GM18511 (cell line): Measurements from ENCODE around the gene CFAP410.
A peak's percentile ranks its signal among the peaks of the same experiment; 100 is the strongest.

ENCODE experiments used
- ATAC-seq: cut with Tn5 transposase; IDR thresholded peaks from one replicate; pipeline ENCODE4 v1.9.1; 2021; ENCODE audit warnings: mild to moderate bottlenecking, moderate library complexity; ENCODE audit not compliant: unreplicated experiment

The CFAP410 gene

DNA sequence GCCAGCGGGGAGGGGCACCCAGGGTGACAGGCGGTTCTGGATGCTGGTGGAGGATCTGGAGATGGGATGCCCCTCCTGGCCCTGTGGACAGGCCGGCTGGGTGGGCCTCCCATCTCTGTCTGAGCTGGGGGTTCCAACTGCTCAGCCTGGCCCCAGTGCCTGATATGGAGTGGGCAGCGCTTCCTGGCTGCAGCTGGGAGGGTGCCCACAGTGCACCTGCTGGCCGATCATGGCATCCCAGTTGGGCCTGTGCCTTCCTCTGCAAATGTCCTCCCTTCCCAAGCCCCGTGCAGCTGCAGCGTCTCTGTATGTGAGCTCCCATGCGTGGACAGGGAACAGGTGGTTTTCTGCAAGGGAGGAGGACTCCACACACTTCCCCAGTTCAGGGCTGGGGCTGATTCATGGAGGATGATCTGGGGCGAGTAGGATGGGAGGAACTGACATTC, 37.2 kb downstream of the CFAP410 start:
- ATAC-seq, result no peak

DNA sequence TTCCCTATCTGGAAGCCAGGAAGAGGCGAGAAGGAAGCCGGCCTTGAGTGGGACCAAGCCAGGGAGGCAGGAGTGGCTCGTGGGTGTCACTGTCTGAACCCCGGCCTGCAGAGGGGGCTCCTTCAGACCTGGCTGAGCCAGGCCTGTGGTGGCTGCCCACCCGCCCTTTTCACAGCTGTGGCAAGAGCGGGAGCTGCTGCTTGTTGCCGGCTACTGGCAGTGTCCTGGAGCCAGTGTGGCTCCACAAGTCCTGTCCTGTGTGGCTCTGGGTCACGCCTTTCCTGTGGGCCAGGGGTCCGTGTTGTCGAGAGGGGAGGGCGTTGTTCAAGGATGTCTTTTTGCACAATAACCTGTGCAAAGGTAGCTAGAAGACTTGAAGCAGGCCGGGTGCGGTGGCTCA, 38.0 kb downstream of the CFAP410 start:
- no peak for ATAC-seq

DNA sequence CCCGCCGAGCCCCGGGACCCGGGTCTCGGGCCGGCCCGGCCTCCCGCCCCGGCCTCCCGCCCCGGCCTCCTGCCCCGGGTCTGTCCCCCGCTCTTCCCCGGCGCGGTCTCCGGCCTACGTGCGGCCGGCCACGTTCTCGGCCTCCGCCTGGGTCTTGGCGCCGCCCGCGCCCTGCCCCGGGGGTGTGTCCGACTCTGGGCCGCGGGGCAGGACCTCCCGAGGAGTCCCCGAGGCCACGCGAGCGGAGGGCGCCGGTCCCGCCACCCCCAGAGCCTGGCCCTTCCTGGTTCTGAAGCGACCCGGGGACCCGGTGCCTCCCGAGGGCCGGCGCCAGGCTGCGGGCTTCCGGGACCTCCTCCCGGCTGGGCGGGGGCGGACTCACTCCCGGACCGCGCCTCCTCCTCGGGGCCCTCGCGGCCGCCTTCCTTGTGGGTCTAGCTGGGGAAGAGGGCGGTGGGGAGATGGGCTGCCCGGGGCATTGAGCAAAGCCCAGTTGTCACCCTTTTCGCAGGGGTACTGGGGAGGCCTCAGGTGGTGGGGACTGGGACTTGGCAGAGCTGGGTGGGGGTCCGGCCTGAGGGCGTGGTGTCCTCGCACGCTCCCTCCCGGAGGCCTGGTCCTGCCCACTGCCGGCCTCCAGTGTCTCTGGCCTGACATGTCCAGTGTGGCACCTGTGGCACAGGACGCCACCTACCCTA, 38.8 kb downstream of the CFAP410 start:
- peak; percentile 36 for ATAC-seq

- ATAC-seq, result peak; percentile 66
Measured at GRCh38 chr21:44299458-44300261, 39.5 kb downstream of the CFAP410 start, which contains the start of gene PFKL. Gene PFKL (plus strand): TSS chr21:44300053. CDS start chr21:44300106, 53 bp downstream.

DNA sequence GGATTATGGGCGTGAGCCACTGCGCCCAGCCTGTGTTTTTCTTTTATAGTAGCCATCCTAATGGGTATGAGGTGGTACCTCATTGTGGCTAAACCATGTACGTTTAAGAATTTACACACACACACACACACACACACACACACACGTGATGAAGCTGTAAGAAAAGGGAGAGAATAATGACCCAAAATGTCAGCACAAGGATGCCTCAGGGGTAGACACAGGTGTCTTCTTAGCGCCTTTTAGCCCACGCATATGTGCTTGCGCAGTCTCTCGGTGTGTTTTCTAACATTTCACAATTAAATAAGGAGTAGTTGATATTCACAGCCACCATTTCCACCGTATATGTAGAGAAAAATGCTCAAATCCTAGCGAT, 40.1 kb downstream of the CFAP410 start:
- ATAC-seq, result peak; percentile 5

- ATAC-seq, result no peak
Measured at GRCh38 chr21:44298301-44298700, 40.9 kb downstream of the CFAP410 start.

DNA sequence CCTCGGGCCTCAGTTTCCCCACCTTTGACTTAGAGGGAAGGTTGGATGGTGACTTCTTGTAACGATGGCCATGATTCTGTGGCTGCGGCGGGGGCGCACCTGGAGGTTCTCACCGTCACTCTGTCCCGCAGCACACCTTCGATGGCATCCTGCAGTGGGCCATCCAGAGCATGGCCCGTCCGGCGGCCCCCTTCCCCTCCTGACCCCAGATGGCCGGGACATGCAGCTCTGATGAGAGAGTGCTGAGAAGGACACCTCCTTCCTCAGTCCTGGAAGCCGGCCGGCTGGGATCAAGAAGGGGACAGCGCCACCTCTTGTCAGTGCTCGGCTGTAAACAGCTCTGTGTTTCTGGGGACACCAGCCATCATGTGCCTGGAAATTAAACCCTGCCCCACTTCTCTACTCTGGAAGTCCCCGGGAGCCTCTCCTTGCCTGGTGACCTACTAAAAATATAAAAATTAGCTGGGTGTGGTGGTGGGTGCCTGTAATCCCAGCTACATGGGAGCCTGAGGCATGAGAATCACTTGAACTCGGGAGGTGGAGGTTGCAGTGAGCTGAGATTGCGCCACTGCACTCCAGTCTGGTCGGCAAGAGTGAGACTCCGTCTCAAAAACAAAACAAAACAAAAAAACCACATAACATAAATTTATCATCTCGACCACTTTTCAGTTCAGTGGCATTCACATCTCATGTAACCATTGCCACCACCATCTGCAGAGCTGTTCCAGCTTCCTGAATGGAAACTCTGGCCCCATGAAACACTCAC, 41.5 kb downstream of the CFAP410 start:
- no peak for ATAC-seq

- ATAC-seq, result no peak
Measured at GRCh38 chr21:44296916-44297315, 42.3 kb downstream of the CFAP410 start.

DNA sequence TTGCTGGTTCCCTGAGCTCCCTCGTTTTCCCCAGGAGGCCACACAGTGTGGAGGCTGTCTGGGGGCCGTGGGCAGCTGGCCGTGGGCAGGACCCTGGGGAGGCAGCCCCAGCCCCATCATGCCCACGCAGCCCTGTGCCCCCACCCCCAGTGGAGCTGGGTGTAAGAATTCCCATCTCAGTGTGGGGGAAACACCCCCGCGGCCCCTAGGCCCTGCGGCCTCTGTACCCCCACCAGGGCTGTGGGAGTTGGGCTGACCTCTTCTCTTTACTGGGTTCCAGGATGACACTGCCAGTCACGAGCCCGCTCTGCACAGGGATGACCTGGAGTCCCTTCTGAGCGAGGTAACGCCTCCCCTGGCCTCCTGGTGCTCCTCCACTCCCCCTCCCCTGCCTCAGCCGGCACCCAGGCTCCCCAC, 43.1 kb downstream of the CFAP410 start:
- ATAC-seq, result no peak

DNA sequence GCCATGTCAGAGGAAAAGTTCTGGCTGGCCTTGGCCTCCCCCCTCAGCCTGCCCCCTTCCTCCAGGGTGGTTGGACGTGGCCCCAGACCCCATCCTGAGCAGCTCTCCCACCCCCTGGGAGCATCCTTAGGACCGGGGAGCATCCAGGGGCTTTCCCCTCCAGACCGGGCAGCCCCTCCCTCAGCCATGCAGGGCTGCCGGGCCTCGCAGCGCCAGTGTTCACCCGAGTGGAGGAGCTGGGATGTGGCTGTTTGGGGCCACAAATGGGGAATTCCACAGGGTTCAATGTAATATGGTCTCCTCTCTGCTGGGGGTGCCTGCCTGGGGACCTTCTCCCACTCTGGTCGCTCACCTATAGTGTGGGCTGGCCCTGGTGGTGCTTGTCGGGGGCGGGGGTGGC, 43.5 kb downstream of the CFAP410 start:
- ATAC-seq, result no peak

GRCh38 chr21:44295163-44295573, 44.0 kb downstream of the CFAP410 start:
- ATAC-seq, result no peak

DNA sequence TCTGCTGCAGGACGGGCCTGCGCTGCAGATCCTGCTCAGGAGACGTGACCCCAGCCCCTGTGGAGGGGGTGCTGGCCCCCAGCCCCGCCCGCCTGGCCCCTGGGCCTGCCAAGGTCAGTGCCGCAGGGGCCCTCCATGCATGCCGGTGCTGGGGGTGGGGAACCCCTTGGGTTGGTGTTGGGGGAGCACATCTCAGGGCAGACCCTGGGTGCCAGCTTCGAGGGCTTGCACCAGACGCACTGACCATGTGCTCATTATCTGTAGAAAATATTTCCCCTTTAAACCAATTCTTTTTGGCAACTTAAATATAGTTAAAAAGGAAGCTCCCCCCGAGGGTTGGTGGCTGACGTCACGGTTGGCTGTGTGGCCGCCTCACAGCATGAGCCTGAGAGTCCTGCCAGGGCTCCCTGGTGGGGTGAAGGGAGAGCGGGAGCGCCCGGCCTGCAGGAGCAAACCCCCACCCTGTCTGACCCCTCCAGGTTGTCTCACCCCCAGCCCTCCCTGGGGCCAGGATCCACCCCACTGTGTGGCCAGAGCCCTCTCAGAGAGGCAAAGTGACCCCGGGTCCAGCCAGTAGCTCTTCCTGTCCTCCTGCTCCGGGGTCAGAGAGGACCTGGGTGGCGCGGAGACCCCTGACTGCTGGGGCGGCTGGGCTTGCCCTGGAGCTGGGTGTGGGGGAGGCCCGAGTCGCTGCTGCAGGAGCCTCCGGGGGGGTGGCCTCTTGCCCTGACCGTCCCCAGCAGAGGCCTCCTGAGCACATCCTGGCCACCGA, 44.6 kb downstream of the CFAP410 start:
- no peak for ATAC-seq

GRCh38 chr21:44293551-44294231, 45.5 kb downstream of the CFAP410 start:
- ATAC-seq, result no peak

DNA sequence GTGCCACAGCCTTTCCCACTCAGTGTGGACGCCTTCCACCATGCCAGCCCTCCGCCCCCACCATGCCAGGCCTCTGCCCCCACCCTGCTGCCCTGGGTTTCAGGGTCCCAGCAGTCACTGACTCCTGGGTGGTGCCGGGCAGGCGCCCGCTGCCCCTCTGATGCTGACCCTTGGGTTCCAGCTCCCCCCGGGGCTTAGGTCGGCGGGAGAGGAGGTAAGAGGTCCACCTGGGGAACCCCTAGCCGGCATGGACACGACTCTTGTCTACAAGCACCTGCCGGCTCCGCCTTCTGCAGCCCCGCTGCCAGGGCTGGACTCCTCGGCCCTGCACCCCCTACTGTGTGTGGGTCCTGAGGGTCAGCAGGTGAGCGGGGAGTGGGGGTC, 46.4 kb downstream of the CFAP410 start:
- no peak for ATAC-seq

DNA sequence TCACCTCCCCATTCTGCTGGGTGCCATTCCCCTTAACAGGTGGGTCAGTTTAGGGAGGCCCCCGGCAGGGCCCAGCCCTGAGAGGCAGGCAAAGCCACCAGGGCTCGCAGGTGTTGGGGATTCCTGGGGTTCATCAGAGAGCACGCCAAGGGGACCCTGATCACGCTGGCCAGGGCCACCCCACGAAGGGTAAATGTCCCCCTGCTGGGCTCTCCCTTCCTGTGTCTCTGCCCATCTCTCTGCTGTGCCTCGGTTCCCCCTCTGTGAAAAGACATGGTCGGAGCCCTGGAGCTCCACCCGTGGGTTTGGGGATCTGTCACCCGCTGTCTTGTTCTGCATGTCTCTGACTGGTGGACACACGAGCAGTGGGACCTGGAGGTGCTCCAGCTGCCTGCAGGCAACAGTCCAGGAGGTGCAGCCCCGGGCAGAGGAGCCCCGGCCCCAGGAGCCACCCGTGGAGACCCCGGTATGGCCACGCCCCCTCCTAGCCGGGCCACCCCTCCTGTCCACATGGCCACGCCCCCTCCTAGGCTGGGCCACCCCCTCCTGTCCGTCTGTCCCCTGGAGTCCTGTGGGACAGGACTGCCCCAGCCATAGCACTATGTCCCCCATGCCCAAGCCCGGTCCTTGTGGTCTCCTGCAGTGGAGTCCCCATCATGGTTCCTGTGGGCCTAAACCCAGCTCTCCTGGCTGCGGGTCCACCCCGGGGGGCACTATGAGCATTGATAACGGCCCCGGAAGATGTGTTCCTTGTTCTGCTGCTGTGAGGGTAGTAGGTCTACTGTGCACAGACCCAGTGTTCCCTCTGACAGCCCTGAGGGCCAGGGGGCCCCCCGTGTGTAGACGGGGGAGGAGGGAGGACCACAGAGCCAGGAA, 47.0 kb downstream of the CFAP410 start:
- no peak for ATAC-seq

- ATAC-seq, result no peak
Measured at GRCh38 chr21:44291078-44291935, 47.9 kb downstream of the CFAP410 start.

GRCh38 chr21:44290327-44291077, 48.7 kb downstream of the CFAP410 start:
- ATAC-seq, result no peak
